Activated T-cell treated with anti-CD3 and anti-CD28 coated beads, Interleukin-2, amount 50 U/mL, for 1 hour (primary cell): ENCODE results near the gene TMEM252.

Source experiments
- DNase-seq: peaks from one replicate; pipeline ENCODE4 v3.0.0-alpha.2; 2020

Gene TMEM252, protein sequence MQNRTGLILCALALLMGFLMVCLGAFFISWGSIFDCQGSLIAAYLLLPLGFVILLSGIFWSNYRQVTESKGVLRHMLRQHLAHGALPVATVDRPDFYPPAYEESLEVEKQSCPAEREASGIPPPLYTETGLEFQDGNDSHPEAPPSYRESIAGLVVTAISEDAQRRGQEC

DNA sequence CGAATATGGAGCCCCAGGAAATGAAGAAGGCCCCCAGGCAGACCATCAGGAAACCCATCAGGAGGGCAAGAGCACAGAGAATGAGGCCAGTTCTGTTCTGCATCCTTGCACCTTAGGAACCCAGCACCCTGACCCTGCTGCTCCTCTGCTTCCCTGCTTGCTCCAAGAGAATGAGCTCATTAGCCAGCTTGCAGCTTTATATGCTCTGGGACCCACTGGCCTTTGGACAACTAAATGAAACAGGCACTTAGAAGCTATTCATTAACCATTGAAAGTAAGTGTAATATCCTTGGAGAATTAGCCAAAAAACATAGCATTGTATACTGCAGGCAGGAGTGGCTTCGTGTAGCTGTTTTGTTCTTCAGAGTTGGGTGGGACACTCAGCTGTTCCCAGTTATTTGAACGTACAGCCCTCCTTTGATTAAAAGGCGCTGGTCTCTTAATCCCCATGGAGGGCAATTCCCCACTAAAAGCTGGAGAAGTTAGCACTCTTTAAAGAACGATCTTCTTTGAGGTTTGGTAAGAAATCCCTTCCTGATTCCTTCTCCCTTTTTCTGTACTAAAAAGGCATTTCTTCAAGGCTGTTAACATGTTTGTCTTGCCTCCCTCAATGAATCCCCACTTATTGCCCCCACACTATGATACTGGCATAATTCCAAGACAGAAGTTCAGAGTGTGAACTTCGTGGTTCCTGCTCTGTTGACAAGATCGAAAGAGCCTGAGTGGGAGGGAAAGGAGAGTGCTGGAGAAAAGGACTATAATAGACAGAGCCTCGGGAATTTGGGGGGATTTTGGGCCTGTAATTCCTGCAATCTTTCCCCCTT lies at the start of gene TMEM252:
TSS of gene TMEM252 (minus strand) at position 172 of the 824 bp plus-strand sequence. CDS start at position 103, 69 bp downstream.
- no peak for DNase-seq

DNA sequence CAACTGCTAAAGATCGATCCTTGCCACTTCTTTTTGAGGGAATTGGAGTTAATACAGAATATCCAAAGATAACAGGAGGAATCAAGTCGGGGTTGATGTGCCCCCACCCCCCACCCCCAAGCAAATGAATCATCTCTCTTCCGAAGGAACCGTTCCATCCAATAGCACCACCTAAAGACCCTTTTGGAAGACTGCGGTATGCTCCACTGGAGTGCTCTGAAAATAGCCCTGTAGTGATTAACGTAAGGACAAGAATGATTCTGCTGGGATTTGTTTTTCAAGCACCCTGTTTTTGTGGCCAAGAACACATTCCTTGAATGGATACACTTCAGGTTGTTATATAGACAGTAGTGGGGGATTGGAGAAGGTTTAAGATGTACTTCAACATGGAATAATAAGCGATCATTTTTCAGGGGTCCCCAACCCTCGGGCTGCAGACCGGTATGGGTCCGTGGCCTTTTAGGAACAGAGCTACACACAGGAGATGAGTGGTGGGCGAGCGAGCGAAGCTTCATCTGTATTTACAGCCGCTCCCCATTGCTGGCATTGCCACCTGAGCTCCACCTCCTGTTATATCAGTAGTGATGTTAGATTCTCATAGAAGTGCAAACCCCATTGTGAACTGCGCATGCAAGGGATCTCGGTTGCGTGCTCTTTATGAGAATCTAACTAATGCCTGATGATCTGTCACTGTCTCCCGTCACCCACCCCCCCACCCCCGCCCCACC lies 44.5 kb upstream of the TMEM252 start:
- no peak for DNase-seq

DNA sequence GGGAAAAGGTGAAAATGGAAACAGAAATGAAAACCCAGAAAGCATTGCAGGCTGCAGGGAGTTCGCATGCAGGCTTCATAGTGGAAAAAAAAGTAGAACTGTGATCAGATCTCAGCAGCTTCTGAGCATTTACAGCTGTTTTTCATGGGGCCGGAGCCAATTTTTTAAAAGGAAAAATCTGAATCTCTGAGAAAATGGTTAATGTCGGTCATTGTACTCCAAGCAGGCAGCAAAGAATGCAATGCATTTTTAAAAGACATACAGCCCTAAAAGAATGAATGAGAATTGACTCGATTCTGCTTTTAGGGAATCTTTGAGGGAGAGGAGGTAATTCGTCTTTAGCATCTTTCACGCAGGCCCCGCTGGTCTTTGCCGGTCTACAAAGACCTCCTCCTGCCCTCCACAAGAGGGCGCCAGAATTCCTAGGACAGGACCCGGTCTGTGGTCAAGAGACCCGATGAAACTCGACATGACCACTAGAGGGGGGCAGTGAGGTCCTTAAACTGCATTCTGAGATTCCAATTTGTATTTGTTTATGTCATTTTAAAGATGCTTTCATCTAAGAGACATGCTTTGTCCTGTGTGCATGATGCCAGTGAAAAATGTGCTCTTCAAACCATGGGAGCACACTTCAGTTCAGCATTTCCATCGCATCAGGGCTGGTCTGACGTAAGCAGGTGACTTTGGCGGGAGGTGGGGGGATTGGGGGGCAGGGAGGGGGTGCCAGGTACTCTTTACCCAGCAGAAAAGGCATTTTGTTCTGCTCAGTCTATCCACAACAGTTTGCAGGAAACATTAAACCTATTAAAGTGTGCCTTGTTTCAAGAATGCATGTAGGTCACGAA lies 43.7 kb upstream of the TMEM252 start:
- DNase-seq, result peak; percentile 72

DNA sequence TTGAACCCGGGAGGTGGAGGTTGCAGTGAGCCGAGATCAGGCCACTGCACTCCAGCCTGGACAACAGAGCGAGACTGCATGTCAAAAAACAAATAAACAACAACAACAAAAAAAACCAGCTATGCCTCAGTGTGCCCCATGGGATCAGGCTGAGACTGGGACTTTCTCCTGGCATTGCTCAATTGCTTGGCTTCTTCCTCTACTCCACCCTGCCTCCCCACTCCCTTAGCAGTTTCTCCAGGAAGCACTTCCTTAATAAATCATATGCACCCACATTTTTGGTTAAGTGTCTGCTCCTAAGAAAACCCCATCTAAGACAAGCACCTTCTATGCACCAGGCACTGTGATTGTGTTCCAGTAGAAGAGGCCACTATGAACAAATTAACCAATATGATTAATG lies 41.0 kb upstream of the TMEM252 start:
- no peak for DNase-seq

DNA sequence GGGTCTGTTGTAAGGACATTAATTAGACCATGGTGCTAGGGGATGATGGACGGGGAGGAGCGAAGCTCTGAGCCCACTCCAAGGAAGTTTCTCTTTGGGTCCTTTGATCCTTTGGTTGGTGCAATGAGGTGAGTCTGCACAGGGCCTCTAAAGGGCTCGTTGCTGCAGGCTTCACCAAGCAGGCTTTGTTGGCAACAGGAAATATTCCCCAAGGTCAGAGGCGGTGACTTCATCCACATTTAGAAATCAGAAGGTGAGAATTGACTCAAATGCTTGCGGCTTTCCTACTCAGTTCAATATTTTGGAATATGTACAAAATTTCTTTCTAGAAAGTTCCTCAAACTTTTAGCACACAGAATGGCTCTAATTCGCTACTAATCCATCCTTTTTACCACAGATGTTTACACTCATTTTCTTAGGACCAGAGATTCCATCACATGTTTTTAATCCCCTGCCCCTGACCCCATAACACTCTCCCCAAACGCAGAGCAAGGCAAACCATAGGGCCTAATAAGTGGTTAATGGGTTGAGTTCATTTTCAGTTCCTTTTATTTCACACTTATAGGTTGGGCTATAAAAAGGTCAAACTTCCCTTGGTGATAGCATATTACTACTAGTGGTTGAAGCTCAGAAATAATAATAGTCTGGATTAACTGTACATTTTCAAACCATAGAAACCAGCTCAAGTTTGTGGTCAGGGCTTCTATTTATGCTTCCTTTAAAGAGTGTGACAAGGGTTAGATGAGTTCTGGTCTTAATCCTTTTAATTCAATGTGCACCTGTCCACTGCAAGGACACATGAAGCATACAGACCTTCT lies 37.3 kb upstream of the TMEM252 start:
- no peak for DNase-seq

DNA sequence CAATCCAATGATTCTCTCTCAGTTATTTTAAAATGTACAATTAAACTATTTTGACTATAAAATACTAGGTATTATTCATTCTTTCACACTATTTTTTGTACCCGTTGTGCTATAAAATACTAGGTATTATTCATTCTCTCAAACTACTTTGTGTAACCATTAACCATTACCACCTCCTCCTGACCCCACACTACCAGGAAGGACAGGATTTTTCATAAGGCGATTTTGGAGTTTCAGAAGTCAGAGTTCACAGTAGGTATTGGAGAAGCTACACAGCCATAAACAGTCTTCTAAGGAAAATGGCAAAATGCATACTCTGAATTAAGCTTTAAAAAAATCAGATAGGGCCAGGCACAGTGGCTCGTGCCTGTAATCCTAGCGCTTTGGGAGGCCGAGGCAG lies 35.1 kb upstream of the TMEM252 start:
- no peak for DNase-seq

DNA sequence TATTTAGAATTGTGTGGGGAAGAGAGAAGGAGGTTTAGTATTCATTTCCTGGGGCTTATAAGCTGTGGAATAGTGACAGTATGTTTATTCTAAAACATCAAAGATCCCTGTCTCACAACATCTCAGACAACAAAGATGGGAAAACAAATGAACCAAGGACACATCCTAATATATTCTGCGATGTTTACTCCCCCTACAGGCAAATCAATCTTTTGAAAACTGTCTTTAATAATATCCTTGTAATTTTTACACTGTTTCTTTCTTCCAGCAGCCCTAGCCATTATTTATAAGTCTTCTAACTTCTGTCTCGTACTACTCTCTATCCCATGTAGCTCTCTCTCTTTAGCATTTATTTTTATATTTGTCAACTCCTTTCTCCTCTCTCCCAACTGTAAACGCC lies 33.5 kb upstream of the TMEM252 start:
- no peak for DNase-seq

DNA sequence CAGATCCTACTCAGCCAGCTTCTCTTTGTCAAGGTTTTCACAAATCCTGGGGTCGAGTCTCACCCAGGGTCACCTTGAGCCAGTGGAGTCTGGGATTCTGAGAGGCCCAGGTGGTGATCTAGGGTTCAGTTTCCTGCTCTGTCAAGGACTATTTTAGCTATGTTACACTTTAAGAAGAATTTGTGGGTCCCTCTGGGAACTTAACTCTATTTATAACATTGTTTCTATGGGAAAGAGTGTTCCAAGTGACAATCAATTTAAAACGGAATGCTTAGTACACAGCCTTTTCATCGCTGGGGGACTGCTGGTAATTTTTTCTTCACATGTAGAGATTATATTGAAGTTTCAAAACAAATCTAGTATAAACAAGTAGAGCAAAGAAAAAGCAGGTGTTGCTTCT lies 26.9 kb upstream of the TMEM252 start:
- DNase-seq, result no peak

DNA sequence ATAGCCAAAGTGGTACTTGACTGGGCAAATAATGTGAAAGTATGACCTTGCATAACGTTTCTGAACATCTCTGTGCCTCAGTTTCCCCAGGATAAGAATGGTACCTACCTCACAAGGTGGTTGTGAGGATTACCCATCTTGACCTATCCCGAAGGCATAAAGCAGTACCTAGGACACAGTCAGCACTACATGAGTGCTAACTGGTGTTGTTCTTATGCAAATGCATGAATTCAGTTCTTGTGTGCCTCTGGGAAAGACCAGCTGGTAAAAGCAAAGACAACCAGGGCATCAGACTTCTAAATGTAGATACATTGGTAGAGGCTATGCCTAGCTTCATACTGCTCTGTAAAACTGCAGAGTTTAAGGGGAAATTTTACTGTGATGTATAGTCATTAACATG lies 21.8 kb upstream of the TMEM252 start:
- DNase-seq, result no peak

DNA sequence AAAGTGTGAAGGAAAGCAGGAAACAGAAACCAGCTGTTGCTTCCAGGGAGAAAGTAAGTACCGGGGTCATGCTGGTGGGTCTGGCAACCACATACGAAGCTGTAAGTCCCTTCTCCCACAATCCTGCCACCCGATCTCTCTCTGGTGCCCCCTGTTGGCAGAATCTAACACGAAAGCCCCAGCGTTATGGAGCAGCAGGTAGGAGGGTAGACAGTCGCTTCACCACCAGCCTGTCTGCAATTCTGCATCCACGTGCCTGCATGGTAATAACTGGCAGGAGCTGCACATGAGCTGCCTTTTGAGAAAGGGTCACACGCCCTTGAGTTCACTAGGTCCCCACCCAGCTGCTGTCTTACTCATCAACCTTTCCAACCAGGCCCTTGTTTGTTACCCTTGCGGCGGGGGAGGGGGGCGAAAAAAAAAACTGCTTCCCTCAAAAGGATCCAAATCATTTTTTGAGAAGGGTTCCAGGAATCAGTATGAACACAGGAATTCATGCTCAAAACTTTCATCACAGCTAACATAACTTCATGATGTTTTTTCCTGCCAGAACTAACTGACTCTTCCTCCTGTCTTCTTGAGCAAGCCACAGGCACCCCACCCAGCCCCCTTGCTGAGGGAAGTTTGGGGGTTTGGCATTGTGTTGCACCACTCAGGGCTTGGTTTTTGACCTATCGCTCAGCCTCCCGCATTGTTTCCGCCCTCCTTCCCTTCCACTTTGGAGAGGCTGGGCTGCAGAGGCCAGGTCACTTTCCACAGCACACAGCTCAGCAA lies 19.6 kb upstream of the TMEM252 start:
- DNase-seq, result peak; percentile 40

DNA sequence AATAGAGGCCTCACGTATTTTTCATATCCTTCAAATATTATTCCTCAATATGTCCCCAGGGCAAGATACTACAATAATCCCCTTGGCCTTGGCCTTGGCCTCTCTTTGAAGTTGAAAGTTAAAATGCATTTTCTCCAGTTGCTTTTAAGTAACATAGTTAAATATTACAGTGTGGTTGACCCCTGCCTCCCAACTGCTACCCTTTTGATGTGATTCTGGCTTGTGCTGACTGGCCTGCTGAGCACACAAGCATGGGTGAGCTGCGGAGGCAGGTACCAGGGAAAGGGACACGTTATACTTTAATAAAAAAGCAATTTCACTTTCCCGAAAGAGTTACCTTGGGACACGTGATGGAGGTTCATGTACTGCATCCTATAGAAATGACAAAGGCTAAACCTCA lies 17.9 kb upstream of the TMEM252 start:
- no peak for DNase-seq

DNA sequence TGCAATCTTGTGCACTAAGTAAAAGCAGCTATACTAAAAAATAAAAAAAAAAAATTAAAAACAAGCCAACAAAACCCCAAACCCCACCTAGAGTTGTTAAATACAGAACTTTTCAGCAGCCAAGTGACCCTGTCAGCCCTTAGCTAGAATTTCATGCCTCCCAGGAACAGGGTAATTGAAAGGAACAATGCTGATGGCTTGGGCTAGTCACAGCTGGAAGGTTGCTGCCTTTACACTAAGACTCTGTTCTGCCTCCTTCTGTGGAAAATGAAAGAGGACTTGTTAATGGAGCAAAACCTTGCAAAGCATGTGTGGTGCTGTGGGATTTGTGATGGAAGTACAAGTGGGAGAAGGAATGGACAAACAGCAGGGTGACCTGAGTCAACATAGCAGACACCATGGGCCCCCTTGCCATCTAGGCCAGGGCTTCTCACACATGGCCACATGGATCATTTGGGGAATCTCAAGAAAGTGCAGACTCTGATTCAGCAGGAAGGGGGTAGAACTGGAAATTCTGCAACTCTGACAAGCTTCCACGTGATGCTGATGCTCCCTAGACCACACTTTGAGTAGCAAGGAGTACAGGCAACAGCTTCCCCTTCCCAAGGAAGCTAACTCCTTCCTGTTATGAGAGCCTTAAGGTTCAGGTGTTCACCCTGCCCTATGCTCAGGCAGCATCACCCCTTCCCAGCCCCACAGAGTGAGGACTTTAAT lies 14.9 kb upstream of the TMEM252 start:
- DNase-seq, result no peak

DNA sequence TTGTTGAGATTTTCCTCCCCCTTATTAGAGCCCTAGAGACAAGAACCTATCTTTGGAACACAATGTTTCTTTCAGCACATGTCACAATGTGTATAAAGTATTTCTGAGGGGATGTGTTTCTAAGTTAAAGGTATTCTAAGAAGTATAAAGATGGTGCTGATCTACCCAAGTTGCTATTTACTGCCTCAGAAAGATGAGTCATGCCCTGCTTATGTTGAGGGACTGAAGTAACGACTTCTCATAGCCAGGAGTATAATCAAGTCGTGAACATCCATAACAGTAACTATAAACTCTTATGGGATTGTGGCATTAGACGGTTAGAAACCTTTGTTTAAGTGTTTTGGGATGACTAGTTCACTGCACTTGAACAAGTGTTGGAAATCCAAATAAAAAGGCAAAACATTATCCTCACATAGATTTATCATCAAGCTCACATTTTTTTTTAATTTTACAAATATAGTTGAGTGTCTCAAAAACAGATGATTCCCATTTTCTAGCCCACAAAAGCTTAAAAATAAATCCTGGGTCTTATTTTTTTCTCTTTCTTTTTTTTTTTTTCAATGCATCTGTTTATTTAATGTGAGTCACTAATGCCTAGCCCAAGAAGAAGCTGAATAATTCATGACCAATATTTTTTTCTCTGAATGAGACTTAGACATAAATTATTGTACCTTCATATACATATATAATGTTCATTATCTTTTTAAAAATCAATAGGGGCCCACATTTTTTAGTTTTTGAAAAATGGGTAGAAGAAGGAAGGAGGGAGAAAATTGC lies 12.2 kb upstream of the TMEM252 start:
- DNase-seq, result no peak

DNA sequence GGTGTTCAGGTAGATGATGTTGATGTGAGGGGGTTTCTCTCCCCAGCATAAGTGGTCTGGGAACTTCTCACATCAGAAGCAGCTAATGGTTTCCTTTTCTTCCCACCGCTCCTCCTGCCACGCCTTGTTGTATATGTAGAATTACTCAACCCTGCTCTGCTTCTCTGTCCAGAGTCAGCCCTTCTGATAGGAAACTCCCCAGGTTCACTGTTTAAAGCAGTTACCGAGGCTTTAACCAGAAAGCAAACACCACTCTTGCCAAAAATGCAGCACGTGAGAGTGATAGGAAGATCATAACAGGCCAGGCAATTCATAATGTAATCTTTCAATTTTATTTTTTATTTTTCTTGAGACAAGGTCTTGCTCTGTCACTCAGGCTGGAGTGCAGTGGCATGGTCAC lies 10.5 kb upstream of the TMEM252 start:
- no peak for DNase-seq

DNA sequence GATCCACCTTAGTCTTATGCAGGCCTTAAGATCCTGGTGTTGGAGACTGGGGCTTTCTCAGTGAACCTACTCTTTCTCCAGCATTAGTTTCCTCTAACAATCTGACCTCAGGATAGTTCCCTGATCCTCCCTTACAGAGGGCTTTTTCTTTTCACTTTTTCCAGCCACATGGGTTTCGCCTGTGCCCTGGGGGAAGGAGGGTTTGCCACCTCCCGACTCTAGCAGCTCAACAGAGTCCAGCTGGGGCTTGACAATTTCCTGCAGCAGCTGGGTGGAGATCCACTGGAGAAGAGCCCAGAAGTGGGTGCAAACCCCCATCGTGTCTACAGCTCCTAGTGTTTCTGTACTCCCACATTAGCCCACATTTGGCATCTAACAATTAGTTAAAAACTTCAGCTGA lies 7.6 kb upstream of the TMEM252 start:
- no peak for DNase-seq

DNA sequence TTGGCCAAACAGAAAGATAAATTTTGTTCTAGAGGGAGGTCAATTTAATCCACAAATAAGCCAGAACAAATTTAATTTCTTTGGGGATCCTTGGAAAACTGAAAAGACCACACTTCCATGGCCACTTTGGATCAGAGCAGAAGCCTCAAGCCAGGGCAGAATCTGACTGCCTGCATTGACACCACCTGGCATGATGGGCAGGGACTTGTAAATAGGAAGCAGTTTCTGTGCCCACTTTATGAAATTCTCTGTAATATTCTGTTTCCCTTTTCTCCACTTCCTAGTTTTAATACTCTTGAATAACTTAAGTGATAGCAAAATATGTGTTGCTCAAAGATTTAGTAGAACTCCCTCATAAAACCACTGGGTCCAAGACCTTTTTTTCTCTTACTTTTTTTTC lies 6.7 kb upstream of the TMEM252 start:
- no peak for DNase-seq

DNA sequence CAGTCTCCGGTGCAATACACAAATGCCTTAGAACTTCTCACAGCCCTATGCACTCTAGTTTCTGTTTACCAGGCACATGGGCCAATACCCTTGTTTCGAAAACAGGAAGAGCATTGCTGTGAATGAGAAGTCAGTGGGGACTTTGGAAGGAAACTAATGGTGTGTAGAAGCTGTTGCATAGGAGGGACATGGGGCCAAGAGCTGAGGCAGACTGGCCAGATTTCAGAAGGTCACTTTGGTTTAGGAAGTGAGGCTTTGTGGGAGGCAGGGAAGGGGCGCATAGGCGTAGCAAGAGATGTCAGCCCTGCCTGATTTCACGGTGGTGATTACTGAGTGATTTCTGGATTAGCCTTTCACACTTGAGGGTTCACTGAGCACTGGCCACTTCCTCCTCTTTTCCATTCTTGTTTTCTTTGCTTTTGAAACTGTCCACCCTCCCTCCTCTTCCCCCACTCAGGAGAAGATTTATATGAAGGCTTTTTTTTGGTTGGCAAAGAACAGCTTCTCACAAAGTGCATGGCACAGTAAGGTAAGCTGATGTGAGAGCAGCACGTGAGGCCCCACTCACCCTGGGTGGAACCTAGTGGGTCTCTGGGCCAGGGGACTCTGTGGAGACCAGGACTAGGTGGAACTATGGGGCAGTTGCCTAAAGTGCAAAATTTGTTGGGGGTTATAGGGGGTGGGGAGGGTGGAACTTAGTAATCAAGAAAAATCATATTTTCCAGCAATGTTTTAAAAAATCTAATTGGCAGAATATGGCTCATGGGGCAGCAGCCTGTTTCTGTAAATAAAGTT lies 6.1 kb upstream of the TMEM252 start:
- DNase-seq, result no peak

DNA sequence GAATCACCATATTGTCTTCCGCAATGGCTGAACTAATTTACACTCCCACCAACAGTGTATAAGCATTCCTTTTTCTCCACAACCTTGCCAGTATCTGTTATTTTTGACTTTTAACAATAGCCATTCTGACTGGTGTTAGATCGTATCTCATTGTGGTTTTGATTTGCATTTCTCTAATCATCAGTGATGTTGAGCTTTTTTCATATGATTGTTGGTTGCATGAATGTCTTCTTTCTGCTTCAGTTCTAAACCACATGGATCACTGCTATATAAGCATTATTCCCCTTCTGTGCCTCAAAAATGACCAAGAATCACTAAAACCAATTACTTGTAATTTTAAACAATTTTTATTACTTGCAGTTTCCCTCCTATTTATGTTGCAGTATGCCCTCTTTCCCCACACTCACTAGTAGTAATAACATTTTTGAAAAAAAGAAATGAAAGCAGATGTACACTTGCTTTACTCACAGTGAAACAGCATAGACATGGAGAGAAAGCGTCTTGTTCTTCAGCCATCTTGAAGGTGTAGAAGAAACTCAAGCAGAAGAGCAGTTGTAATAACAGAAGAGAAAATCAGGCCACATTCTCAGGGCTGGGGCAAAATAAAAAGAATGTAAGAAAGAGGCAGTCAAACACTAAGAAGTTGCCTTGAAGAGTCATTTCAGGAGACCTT lies 4.5 kb upstream of the TMEM252 start:
- no peak for DNase-seq
